DLD1 (cell line): Measurements from ENCODE around the gene NFIB.

Source experiments
- in situ Hi-C: cut with HindIII; loops from 2 replicates; pipeline ENCODE4 v1.10.0; 2017; ENCODE audit warnings: low sequenced_read_pairs

NFIB gene

GRCh38 chr9:14192556-14192955, 121.4 kb downstream of the NFIB start:
- in situ Hi-C loops, result no loop called here

DNA sequence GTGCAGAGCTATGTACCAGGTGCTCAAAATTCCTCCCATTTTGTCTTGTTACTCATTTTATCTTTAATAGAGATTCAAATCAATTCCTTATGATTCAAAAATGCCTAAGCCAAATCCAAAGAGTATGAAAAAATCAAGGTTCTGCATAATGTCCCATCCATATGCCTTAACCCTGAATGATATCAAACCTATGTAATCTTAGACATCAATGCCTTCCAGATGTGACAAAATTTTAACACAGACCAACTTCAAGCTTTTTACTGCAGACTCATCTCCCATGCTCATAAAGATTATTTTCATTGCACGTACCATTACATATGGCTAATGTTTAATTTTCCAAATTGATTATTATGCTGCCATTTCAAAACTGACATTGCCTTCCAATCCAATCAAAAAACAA, 122.4 kb downstream of the NFIB start:
- in situ Hi-C loops, result no loop called here

- in situ Hi-C loops, result no loop called here
Measured at GRCh38 chr9:14190240-14190639, 123.7 kb downstream of the NFIB start.

- in situ Hi-C loops, result no loop called here
Measured at GRCh38 chr9:14189578-14189977, 124.4 kb downstream of the NFIB start.

DNA sequence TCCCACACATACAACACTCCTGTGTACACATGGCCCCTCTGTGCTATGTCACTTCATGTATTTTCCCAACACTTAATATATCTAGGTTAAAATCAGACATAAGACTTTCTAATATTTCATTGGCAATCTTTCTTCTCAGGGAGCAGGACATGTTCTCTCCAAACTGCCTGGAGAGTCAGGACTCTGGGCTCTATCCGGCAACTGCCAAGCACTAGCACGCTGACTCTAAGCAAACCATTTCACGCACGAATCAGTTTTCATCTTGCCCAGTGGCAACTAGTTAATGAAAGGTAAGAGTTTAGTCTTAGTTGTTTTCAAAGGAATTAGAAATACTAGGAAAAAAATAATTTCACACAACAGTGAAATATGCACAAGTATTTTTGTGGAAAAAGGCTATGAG, 124.8 kb downstream of the NFIB start:
- in situ Hi-C loops, result no loop called here

- in situ Hi-C loops, result no loop called here
Measured at GRCh38 chr9:14188538-14188937, 125.4 kb downstream of the NFIB start.

- in situ Hi-C loops, result no loop called here
Measured at GRCh38 chr9:14188011-14188410, 125.9 kb downstream of the NFIB start.

DNA sequence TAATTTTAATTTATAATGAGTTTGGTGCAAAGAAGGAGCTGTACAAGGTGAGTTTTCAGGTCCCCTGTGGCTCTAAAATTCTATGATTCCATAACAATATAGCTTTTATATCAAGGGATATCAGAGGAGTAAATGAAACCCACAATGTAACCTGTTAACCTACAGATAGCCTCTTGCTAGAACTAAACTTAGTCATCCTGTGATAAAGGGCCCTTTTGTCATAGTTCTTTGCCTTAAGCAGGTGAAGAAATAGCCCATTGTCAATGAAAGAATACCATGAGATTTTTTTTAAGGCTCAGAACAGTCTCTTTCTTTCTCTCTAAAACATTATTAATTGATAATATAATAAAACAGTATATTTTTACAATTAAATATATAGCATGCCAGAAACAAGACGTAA, 127.8 kb downstream of the NFIB start:
- in situ Hi-C loops, result no loop called here

GRCh38 chr9:14185016-14185415, 128.9 kb downstream of the NFIB start:
- in situ Hi-C loops, result no loop called here

- in situ Hi-C loops, result no loop called here
Measured at GRCh38 chr9:14183001-14183400, 130.9 kb downstream of the NFIB start.

DNA sequence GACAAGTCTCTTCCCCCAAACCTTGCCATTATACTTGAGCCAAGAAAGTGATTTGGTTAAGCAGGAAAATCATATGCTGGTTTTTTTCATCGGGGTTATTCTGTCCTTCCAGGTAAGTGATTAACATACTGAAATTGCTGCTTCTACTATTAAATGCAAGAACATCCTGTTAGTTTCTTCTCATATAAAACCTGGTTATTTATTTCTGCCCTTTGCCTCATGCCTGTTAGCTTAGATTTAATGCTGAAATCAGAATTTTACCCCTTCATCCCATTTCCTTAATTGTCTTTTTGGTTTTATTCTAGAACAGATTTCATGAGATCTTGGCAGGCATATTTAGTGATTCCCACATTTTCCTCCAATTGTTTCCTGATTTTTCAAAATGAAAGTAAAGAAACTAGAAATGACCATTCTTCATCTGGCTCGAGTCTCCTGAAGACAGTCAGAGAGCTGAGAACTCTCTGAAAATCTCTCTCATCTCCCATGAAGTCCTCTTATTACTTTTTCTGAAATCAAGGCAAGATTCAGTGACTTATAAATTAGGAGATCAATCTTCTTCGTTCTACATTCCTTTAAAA, 132.9 kb downstream of the NFIB start:
- in situ Hi-C loops, result no loop called here

- in situ Hi-C loops, result no loop called here
Measured at GRCh38 chr9:14180093-14180959, 133.6 kb downstream of the NFIB start.

DNA sequence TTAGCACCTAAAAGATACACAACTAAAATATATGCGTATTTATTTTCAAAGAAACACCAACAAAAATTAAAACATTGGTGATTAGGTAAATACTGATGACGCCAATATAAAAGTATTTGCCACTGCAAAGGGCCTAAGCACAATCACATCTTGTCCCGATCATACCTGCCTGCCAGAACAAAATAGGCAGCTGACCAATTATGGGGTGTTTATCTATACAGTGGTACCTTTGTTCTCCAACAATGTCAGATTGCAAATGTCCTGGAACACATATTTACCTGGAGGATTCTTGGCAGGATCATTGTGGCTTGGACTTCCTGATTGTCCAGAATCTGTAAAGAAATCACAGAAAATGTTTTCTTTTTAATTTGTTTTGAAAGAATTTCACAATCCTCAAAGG, 134.5 kb downstream of the NFIB start:
- in situ Hi-C loops, result no loop called here

DNA sequence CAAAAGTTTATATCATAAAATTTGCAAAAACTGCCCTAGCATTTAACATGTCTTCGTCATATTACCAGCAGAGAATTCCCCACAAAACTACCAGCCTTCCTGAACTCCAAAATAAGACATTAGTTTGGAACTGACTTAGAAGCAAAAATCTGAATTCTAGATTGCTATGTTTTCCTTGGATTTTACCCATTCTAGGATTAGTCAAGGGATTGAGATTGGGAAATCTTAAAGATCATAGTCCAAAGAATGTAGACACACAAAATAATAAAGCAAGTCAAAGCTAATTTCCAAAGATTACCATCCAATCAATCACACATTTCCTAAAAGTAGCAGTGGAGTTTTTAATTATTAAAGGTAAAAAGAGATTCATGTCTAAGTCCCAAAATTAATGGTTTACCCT, 138.2 kb downstream of the NFIB start:
- in situ Hi-C loops, result no loop called here

GRCh38 chr9:14173713-14174112, 140.2 kb downstream of the NFIB start:
- in situ Hi-C loops, result no loop called here

DNA sequence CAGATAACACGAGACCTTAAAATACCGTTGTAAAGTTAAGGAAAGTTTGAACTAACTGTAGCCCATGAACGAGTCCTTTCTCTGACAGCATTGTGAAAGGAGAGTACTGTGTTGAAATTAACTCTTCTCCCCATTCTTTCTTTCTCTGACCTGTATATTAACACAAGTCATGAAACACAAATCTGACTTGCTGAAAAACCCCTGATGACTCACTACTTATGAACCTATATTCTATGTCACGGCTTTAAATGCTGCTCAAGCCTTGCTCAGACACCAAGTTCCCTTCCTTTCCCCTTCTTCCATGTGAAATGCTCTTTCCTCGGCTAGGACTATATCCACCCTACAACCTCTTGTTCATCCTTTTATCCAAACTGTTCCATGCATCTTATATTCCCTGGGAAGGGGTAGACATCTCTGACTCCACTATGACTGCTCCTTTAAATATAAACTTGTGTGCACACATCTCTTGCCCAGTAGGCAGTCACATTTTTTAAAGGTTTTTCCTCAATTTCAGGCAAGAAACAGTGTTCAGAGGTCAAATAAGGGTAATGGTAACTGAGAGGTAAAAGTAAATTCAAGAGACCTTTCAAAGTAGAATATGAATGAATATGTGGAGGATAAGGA, 142.9 kb downstream of the NFIB start:
- in situ Hi-C loops, result no loop called here

GRCh38 chr9:14170392-14170931, 143.5 kb downstream of the NFIB start:
- in situ Hi-C loops, result no loop called here

GRCh38 chr9:14168381-14168780, 145.6 kb downstream of the NFIB start:
- in situ Hi-C loops, result no loop called here

- in situ Hi-C loops, result no loop called here
Measured at GRCh38 chr9:14165376-14166035, 148.4 kb downstream of the NFIB start.

DNA sequence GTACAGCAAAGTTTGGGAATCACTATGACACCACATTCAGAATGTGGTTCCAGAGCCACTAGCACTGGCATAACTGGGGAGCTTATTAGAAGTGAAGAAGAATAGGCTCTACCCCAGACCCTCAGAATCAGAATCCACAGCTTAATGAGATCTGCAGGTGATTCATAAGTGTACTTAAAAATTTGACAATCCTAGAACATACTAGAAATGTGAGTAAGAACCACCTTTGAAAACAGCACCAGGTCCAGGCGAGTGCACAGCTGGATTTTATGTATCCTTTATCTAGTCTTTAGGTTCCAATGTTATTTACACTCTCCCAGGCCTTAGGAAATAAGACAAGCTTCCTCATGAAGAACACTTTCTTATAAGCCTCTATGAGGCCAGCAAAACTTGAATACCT, 149.0 kb downstream of the NFIB start:
- in situ Hi-C loops, result no loop called here

GRCh38 chr9:14159440-14160216, 154.3 kb downstream of the NFIB start:
- in situ Hi-C loops, result no loop called here
